Measurements from ENCODE around the gene POGLUT2. TPM values are rescaled to one million over a fixed set of nuclear protein-coding genes. Genes with fewer than 3 reads are reported as not detected.

Gene POGLUT2
- total and polyA plus RNA-seq, 8 donors = 7.5 to 37.8 (median 31.3) TPM

DNA sequence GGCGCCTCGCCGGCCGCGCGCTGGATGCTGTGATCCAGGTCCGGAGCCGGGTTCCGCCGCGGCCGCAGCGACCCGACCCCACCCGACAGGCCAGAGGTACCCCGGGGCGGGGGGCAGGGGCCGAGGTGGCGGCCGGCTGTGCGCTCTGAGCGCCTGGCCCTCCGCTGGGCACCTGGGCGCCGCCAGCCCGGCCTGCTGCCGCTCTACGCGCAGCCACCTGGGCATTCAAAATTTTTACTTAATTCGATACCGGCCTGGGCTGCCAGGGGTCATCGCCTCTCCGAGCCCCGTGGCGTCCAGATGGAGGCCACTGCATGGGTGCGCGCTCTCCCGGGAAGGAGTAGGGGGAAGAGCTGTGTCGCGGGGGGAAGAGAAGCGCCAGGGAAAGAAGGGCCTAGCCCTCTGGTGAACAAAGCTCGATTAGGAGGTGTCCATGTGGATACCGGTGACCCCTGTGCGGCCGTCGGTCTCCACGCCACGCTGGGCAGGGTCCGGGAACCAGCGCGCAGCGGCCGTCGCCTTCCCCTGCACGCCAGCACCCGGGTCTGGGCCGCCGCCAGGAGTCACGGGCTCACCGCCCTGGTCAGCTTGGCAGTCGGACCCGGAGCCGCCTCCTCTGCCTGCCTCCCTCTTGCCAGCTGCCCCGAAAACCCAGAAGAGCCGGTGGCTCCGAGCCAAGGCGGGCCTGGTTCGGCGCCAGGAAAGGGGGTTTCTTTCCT lies 809 bp upstream of the POGLUT2 start:
- DNase-seq = peak in 3 of 4 donors; percentile 38 to 84 (median 55)
- H3K27ac ChIP-seq = peak overlapping the region; percentile 82 to 85
- peak; percentile 46 for ATAC-seq
- H3K36me3 ChIP-seq = no peaks in the 10 kb centered on the region
- H3K4me1 ChIP-seq = peaks cover 0 to 59% of the 10 kb centered on the region in 2 donors
- H3K4me3 ChIP-seq = peak overlapping the region; percentile 74 to 90
- peaks cover 0 to 21% of the 10 kb centered on the region in 2 donors for H3K27me3 ChIP-seq
- H3K9me3 ChIP-seq = no peaks in the 10 kb centered on the region
- intact Hi-C loops (cut with DNase I) = no loop called here
- TF ChIP-seq, protein P1, sequence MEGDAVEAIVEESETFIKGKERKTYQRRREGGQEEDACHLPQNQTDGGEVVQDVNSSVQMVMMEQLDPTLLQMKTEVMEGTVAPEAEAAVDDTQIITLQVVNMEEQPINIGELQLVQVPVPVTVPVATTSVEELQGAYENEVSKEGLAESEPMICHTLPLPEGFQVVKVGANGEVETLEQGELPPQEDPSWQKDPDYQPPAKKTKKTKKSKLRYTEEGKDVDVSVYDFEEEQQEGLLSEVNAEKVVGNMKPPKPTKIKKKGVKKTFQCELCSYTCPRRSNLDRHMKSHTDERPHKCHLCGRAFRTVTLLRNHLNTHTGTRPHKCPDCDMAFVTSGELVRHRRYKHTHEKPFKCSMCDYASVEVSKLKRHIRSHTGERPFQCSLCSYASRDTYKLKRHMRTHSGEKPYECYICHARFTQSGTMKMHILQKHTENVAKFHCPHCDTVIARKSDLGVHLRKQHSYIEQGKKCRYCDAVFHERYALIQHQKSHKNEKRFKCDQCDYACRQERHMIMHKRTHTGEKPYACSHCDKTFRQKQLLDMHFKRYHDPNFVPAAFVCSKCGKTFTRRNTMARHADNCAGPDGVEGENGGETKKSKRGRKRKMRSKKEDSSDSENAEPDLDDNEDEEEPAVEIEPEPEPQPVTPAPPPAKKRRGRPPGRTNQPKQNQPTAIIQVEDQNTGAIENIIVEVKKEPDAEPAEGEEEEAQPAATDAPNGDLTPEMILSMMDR (IDR thresholded peaks at IDR 0.05) = no peak

- peaks cover 0 to 7% of the 10 kb centered on the region in 2 donors for H3K27me3 ChIP-seq
- H3K9me3 ChIP-seq = no peaks in the 10 kb centered on the region
- no peak overlapping the region for H3K4me3 ChIP-seq
- DNase-seq = no peak
- intact Hi-C loops (cut with DNase I) = no loop called here
- H3K4me1 ChIP-seq = peaks cover 0 to 12% of the 10 kb centered on the region in 2 donors
- peaks cover 0 to 12% of the 10 kb centered on the region in 2 donors for H3K36me3 ChIP-seq
- no peak overlapping the region for H3K27ac ChIP-seq
- ATAC-seq = no peak
- TF ChIP-seq, protein P1 (IDR thresholded peaks at IDR 0.05) = no peak
Measured at GRCh38 chr13:102793611-102794355, 5.0 kb downstream of the POGLUT2 start.

DNA sequence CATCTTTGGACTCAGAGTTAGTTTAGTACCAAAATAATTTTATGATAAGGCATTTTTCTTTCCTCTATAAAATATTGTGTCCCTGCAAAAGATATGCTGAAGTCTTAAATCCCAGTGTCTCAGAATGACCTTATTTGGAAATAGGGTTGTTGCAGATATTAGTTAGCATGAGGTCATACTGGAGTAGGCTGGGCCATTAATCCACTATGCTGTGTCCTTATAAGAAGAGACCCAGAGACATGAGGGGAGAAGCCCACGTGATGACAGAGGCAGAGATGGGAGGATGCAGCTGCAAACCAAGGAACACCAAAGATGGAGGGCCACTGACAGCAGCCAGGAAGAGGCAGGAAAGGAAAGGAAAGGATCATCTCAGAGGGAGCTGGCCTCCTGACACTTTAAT lies 6.4 kb downstream of the POGLUT2 start:
- ATAC-seq = no peak

GRCh38 chr13:102788683-102789082 lies 10.1 kb downstream of the POGLUT2 start:
- no peak for ATAC-seq
- H3K4me1 ChIP-seq = no peaks in the 10 kb centered on the region
- no peaks in the 10 kb centered on the region for H3K27me3 ChIP-seq
- H3K9me3 ChIP-seq = no peaks in the 10 kb centered on the region
- no peak overlapping the region for H3K4me3 ChIP-seq
- no peak for DNase-seq
- TF ChIP-seq, protein P1 (IDR thresholded peaks at IDR 0.05) = no peak
- intact Hi-C loops (cut with DNase I) = no loop called here
- peaks cover 0 to 16% of the 10 kb centered on the region in 2 donors for H3K36me3 ChIP-seq
- H3K27ac ChIP-seq = no peak overlapping the region

More for the DNA sequence above, 6.4 kb downstream of the POGLUT2 start:
- Histone ChIP-seq H3K27me3 (no peaks in the 10 kb centered on the region), H3K4me3 (no peak overlapping the region), H3K9me3 (no peaks in the 10 kb centered on the region), H3K36me3 (peaks cover 0 to 12% of the 10 kb centered on the region in 2 donors), H3K4me1 (no peaks in the 10 kb centered on the region), H3K27ac (no peak overlapping the region)
- TF ChIP-seq, protein P1 (IDR thresholded peaks at IDR 0.05) = no peak
- DNase-seq = no peak
- intact Hi-C loops (cut with DNase I) = no loop called here

DNA sequence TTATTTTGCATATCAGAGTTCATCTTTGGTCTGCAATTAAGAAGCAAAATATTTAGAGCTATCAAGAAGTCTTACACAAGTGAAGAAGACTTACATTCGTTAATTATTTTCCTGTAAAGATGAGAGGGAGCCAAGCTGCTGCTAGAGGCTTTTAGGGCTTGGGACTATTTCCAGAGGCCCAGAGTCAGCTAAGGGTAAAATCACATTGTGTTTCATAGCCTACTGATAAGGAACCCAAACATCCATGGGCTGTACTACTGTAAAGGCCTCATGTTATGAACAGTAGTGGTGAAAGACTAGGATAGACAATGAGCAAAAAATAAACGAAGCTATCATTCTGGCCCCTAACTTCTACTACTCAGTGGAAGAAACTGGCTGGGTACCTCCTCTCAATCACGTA lies 14.3 kb downstream of the POGLUT2 start:
- TF ChIP-seq, protein P1 (IDR thresholded peaks at IDR 0.05) = no peak
- H3K4me3 ChIP-seq = no peak overlapping the region
- no peaks in the 10 kb centered on the region for H3K4me1 ChIP-seq
- H3K36me3 ChIP-seq = peaks cover 0 to 5% of the 10 kb centered on the region in 2 donors
- no peak overlapping the region for H3K27ac ChIP-seq
- intact Hi-C loops (cut with DNase I) = no loop called here
- H3K9me3 ChIP-seq = peaks cover 0 to 6% of the 10 kb centered on the region in 2 donors
- no peaks in the 10 kb centered on the region for H3K27me3 ChIP-seq
- DNase-seq (no peak), ATAC-seq (no peak)
